GM21529 (cell line): ENCODE results near the gene DST.

Experiments
- ATAC-seq: cut with Tn5 transposase; IDR thresholded peaks from one replicate; pipeline ENCODE4 v1.9.1; 2021; ENCODE audit not compliant: unreplicated experiment

DST gene

GRCh38 chr6:56539527-56540105 is 103.1 kb downstream of the DST start:
- ATAC-seq: no peak

DNA sequence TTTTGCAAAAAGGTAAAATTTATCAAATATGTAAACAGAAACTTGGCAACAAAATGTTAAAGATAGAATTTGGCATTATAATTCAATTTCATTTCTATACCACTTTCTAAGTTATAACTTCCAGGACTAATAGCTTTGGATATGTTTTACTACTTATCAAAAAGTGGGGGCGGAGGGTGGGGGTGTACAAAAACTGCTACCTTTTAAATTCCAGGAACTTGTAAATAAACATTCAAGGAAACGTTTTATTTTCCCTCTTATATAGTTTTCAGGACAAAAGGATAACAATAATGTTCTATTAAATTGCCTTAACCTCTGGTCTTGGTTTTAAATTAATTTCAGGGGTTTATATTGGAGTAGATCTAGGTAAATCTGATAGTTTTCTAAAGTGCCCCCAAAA is 103.8 kb downstream of the DST start:
- no peak for ATAC-seq

DNA sequence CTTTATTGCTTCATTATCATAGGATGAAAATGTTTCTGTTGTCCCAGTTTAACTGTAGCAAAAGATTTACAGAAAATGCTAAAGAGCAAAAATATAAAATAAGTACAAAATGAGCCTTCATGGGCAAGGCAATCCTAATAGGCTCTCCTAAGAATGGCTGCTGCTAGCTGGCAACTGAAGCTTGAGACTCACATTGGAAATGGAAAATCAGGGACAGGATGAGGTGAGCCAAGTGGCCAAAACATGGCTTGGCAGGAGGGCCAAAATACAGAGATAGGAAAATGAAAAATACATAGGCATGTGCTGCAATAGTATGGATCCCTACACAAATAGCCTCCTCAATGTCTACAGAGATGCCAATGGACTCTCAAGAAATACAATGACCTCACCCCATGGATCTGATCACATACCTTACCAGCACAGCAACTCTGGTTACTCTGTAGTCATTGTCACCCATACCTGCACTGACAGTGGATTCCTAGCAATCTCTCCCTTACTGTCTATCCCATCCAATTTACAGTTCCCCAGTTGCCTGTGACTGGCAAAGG is 105.4 kb downstream of the DST start:
- no peak for ATAC-seq

DNA sequence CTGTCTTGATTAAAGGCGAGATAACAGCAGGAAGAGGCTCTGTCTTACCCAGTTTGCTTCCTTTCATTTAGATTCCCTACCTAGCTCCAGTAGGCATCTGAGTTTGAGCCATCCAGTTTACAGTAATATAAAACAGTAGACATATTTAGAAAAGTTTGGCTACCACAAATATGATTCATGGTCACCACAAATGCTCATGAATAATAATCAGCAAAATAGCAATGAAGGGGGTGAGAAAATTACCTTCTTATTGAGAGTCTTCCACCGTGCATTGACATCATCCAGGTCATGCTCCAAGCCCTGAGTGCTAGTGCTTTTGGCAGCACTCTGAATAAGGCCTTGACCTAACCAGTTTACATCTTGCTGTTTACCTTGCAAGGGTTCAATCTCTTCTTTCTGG is 106.2 kb downstream of the DST start:
- no peak for ATAC-seq

GRCh38 chr6:56535626-56536025 is 107.1 kb downstream of the DST start:
- ATAC-seq: no peak

GRCh38 chr6:56534680-56535419 is 107.8 kb downstream of the DST start:
- no peak for ATAC-seq

- no peak for ATAC-seq
Observed at GRCh38 chr6:56532766-56533551, 109.7 kb downstream of the DST start.

DNA sequence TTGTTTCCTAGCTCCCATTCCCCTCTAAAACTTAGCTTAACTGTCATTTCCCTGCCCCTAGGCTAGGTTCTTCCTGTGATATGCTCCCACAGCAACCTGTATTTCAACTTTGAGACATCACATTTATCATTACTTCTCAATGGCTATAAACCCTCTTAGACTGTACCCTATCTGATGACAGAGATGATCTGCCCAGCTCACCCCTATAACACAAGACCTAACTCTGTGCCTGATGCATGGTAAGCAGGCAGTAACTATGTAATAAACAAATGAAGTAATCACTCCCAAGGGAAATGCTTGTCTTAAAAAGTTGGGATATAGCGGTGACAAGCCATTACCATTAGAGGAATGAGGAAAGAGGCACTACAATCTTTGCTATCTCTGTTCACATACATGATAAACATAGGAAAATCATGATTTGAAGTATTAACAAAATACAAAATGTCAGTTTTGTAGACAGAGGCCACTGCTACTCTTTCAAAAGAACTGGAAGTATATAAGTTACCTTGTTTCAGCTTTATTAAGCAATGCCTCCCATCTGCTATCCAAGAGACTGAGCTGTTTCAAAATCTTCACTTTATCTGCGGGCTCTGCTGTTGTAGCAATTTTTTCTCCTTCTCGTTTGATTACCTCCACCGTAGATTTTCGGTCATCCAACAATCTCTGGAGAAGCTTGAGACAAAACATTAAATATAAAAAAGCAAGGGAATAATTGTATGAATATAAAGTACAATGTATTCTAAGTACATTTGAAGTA is 110.7 kb downstream of the DST start:
- no peak for ATAC-seq

DNA sequence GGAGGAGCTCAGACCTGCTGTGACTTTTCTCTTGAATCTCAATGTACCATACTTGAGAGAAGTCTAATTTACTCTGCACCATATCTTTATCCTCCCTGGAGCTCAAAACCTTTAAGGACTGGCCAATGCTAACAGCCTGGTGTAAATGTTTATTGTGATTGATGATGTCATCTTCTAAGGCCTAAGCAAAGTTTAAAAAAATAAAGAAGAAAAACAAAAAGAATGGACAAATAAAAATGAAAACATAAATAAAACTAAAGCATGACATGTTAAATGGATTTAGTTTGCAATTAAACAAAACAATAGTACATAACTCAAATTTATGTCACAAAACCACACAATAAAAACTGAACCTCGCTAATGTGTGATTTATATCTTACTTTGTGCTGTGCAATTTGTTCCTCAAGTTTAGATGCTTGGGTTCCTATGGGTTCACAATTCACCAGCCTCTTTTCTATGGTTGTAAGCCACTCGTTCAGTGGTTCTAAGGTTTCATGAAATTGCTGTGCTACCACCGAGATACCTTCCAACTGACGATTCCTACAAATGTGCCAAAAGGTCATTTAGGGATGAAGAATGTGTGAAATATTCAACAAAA is 113.0 kb downstream of the DST start:
- no peak for ATAC-seq

- ATAC-seq: no peak
Observed at GRCh38 chr6:56528412-56528841, 114.3 kb downstream of the DST start.

DNA sequence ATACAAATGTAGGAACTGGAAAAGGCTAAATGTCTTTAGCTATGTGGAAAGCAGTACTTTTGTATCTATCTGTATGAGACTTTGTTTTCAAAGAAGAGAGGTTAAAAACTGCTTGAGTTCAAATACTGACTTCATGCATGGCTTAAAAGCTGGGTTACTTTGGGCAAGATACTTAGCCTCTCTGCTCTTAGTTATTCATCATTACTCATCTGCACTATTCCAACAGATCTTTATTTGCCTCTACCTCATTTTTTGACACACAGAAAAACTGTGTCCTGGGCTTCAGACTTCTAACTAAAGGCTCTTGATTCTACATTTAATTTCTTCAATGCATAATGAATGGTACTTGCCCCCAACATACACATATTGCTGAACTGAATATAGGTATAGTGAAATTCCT is 114.8 kb downstream of the DST start:
- no peak for ATAC-seq

DNA sequence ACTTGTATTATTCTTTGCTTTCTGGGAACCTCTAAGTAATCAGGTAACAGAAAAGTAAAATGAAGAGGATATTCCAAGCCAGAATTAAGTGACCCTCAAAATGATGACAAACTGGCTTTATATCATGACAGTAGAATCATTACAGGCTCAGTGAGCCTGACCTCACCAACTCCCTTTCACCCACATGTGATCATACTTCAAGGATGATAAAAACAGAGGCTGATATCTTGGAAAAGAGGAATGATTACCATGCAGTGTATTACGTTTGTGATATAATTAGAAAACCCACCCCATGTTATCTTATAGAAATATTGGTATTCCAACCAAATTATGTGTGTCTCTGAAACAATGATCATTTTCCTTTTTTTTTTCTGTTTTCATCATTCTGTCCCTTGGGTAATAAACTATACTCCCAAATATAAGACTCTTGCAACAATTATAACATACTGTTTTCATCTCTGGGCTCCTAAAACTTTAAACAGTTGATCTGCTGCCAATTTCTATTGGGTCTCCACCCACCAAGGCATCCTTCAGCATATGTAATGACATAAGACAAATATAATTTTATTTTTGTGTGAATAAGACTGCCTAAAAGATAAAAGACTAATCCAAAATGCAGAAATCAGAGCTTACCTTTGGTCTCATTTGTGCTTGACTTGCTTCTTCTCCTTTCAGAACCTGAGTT is 115.7 kb downstream of the DST start:
- no peak for ATAC-seq

- ATAC-seq: no peak
Observed at GRCh38 chr6:56525974-56526789, 116.5 kb downstream of the DST start.

DNA sequence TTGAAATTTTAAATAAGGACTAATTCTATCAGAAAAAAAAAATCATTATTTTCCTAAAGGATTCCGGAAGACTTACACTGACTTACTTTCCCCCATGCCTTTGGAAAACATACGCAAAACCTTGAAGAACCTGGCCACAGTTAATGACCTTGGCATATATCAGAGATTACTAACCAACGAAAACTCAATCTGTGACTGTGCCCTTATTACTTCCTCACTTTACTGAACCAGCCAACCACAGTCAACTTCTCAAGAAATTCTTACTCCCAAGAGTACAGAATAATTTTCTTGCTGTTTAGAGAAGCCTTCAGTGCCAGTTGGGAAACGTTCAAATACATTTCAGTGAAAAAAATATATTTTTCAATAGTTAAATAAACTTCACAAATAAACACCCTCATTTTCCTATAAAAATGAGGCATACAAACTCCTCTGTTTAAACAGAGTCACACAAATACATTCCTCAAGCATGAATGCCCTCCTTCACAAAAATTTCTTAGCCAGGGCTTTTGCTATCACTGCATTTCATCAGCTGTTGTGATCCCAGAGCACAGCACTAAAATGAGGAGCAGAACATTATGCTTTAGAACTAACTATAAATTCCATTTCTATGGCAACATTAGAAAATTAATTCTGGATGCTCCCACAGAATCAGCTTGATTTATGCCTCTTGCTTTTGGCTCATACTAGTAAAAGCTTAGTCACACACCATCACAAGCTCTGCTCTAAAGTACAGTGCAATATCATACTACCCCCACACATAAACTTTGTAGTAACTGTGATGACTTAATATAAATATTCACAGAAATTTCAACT is 117.6 kb downstream of the DST start:
- ATAC-seq: no peak

GRCh38 chr6:56522495-56523270 is 120.0 kb downstream of the DST start:
- no peak for ATAC-seq

DNA sequence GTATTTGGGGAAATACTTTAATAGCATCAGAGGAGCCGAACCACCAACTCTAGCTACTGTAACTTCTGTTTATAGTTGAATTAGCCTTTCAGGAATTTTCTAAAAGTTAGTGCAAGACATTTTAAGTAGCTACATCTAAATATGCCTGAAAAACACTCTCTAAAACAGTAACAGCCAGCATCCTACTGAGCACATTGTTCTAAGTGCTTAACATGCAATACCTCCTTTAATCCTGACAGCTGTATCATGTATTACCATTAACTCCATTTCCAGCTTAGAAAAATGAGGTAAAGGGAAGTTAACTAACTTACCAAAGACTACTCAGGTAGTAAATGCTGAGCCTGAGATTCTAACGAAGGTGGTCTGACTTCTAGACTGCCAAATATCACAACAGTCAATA is 120.7 kb downstream of the DST start:
- no peak for ATAC-seq

DNA sequence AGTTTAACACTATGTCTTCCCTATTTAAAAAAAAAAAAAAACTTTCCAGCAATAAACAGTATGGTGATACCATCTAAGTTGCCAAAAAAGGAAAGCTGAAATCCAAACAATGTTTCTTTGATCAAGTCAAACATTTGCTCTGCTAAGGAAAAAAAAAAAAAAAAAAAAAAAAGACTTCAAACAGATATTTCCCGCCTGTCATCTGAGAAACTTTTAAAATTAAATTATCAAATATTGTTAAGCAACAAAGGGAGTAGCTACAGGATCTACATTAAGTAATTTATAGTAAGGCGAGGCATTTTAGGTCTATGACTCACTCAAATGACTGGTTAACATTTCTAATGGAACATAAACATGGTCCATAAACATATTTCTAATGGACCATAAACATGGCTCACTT is 121.2 kb downstream of the DST start:
- ATAC-seq: no peak

GRCh38 chr6:56520218-56520617 is 122.5 kb downstream of the DST start:
- ATAC-seq: no peak
